Chondrocyte (in vitro differentiated cells): ENCODE data around the gene ZNF235. TPM values are rescaled to one million over a fixed set of nuclear protein-coding genes. Genes with fewer than 3 reads are reported as not detected.

Experiments used
- DNase-seq: peaks from one replicate; pipeline ENCODE4 v3.0.0; 2021; ENCODE audit warnings: mixed read lengths, low spot score
- H3K27ac Mint-ChIP-seq: one replicate; pipeline ENCODE4 v1.8.0; 2021; ENCODE audit warnings: mild to moderate bottlenecking, moderate library complexity, mixed read lengths; ENCODE audit not compliant: unreplicated experiment
- H3K27me3 Mint-ChIP-seq: 2 replicates; pipeline ENCODE4 v1.8.0; 2021; ENCODE audit warnings: low read depth, mixed read lengths
- H3K36me3 Mint-ChIP-seq: 2 replicates; pipeline ENCODE4 v1.8.0; 2021; ENCODE audit warnings: low read depth, mixed read lengths
- H3K4me1 Mint-ChIP-seq: 2 replicates; pipeline ENCODE4 v1.8.0; 2021; ENCODE audit warnings: low read depth, mild to moderate bottlenecking, mixed read lengths
- H3K4me3 Mint-ChIP-seq: one replicate; pipeline ENCODE4 v1.8.0; 2021; ENCODE audit warnings: mild to moderate bottlenecking, moderate library complexity, mixed read lengths; ENCODE audit not compliant: unreplicated experiment
- H3K9me3 Mint-ChIP-seq: 2 replicates; pipeline ENCODE4 v1.8.0; 2021; ENCODE audit warnings: low read depth, mixed read lengths
- CTCF ChIP-seq: fragments of 200-600 bp; sonication (generic); IDR thresholded peaks from 2 replicates; pipeline ENCODE4 v1.5.0; 2021; ENCODE audit warnings: antibody characterized with exemption, mild to moderate bottlenecking, moderate library complexity
- total RNA-seq: library from RNA; stranded (reverse); gene quantifications from 3 replicates; pipeline ENCODE4 v1.2.1, GENCODE V29; 2021

ZNF235 gene
- total RNA-seq, 1 donor from 2014 or later: 7.4 TPM

GRCh38 chr19:44332145-44332544 is 27.3 kb upstream of the ZNF235 start:
- Mint-ChIP-seq H3K4me3 (no peak overlapping the region), H3K4me1 (no peaks in the 10 kb centered on the region), H3K36me3 (peaks cover 84% of the 10 kb centered on the region), H3K27me3 (no peaks in the 10 kb centered on the region), H3K9me3 (peaks cover 64% of the 10 kb centered on the region), H3K27ac (no peak overlapping the region)
- no peak for DNase-seq
- TF ChIP-seq CTCF: no peak

- Mint-ChIP-seq H3K9me3 (peaks cover 59% of the 10 kb centered on the region), H3K4me1 (no peaks in the 10 kb centered on the region), H3K4me3 (no peak overlapping the region), H3K36me3 (peaks cover 22% of the 10 kb centered on the region), H3K27me3 (no peaks in the 10 kb centered on the region), H3K27ac (no peak overlapping the region)
- DNase-seq: no peak
- no peak for TF ChIP-seq CTCF
These were observed 11.1 kb upstream of the ZNF235 start for GRCh38 chr19:44315883-44316282.

- H3K27me3 Mint-ChIP-seq: no peaks in the 10 kb centered on the region
These were observed 8.4 kb upstream of the ZNF235 start for GRCh38 chr19:44313231-44313630.

GRCh38 chr19:44308011-44308410 is 3.2 kb upstream of the ZNF235 start:
- no peak for TF ChIP-seq CTCF
- no peak for DNase-seq
- H3K4me1 Mint-ChIP-seq: peaks cover 21% of the 10 kb centered on the region
- no peak overlapping the region for H3K27ac Mint-ChIP-seq
- H3K36me3 Mint-ChIP-seq: peaks cover 2% of the 10 kb centered on the region
- no peak overlapping the region for H3K4me3 Mint-ChIP-seq
- no peaks in the 10 kb centered on the region for H3K27me3 Mint-ChIP-seq
- H3K9me3 Mint-ChIP-seq: peaks cover 24% of the 10 kb centered on the region

More at GRCh38 chr19:44313231-44313630, 8.4 kb upstream of the ZNF235 start:
- Mint-ChIP-seq H3K4me1 (no peaks in the 10 kb centered on the region), H3K4me3 (no peak overlapping the region), H3K9me3 (peaks cover 45% of the 10 kb centered on the region), H3K36me3 (peaks cover 5% of the 10 kb centered on the region), H3K27ac (no peak overlapping the region)
- TF ChIP-seq CTCF: no peak
- DNase-seq: no peak

GRCh38 chr19:44306283-44306682 is 1.5 kb upstream of the ZNF235 start:
- Mint-ChIP-seq H3K36me3 (peaks cover 5% of the 10 kb centered on the region), H3K9me3 (peaks cover 24% of the 10 kb centered on the region), H3K27me3 (no peaks in the 10 kb centered on the region), H3K27ac (no peak overlapping the region), H3K4me1 (peaks cover 21% of the 10 kb centered on the region), H3K4me3 (no peak overlapping the region)
- DNase-seq: no peak
- TF ChIP-seq CTCF: no peak
